ENCODE results near the gene PABPC1L.

GRCh38 chr20:44885392-44886265, 24.2 kb upstream of the PABPC1L start, which contains the start of gene YWHAB:
- TF ChIP-seq CTCF (optimal IDR thresholded peaks at IDR 0.05 in 1 of 3, IDR thresholded peaks at IDR 0.05 in 1 of 3, conservative IDR thresholded peaks at IDR 0.05 in 1 of 3; ENCODE audit: extremely low read depth in 1 of 3, insufficient read depth in 2 of 3, low read length in 3 of 3) (peak in 1 of 3 experiments; percentile 14), EZH2 (IDR thresholded peaks at IDR 0.05; ENCODE audit: low read length) (no peak)

Data from keratinocyte (primary cell).